ENCODE measurements around the gene MOCS3.

MOCS3 gene

DNA sequence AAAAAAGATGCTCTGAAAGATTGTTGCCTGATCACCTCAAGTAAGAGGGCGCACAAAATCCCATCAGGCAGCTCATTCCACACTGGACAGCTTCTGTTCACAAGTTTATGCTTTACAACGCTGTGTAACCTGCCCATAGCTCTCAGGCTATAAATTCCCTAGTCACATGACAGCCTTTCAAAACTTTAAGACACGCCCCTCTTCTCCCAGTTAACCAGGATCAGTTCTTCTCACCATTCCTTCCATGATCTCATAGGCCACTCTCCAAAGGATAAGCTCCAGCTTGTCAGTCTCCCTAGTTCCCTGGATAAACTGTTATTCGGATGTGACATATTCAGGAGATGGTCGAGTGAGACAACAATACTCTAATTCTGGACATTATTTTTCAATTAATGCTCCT lies 42.4 kb upstream of the MOCS3 start:
- DNase-seq (ENCODE audit: low read depth), result peak; percentile 91
- H3K4me3 ChIP-seq (ENCODE audit: low read length), result no peak overlapping the region
- TF ChIP-seq CTCF (IDR thresholded peaks at IDR 0.05; ENCODE audit: insufficient read depth, low read depth, low read length, missing control alignments), result no peak

DNA sequence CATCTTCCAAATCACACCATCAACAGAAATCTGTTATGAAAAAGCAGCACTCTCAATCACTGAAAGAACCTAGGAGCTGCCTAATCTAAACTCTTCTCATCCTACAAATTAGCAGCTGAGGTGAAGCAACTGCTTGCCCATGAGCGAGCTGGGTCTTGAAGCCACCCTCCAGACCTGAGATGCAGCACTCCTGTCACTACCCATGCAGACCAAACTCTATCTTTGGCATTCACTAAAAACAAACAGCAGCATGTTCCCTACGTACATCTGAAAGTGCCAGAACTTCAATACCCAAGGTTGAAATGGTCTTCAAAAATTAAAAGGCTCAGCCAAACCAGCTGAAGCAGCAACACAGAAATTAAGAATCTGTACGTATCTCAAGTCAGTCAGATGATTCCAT lies 41.7 kb upstream of the MOCS3 start:
- no peak for TF ChIP-seq CTCF (IDR thresholded peaks at IDR 0.05; ENCODE audit: insufficient read depth, low read depth, low read length, missing control alignments)
- H3K4me3 ChIP-seq (ENCODE audit: low read length), result no peak overlapping the region
- peak; percentile 27 for DNase-seq (ENCODE audit: low read depth)

GRCh38 chr20:50918403-50918802 lies 40.2 kb upstream of the MOCS3 start:
- peak; percentile 13 for DNase-seq (ENCODE audit: low read depth)
- no peak for TF ChIP-seq CTCF (IDR thresholded peaks at IDR 0.05; ENCODE audit: insufficient read depth, low read depth, low read length, missing control alignments)

GRCh38 chr20:50919567-50919966 lies 39.1 kb upstream of the MOCS3 start:
- TF ChIP-seq CTCF (IDR thresholded peaks at IDR 0.05; ENCODE audit: insufficient read depth, low read depth, low read length, missing control alignments), result no peak
- DNase-seq (ENCODE audit: low read depth), result peak; percentile 98
- H3K4me3 ChIP-seq (ENCODE audit: low read length), result no peak overlapping the region

More at GRCh38 chr20:50918403-50918802, 40.2 kb upstream of the MOCS3 start:
- no peak overlapping the region for H3K4me3 ChIP-seq (ENCODE audit: low read length)

- H3K4me3 ChIP-seq (ENCODE audit: low read length), result no peak overlapping the region
- no peak for TF ChIP-seq CTCF (IDR thresholded peaks at IDR 0.05; ENCODE audit: insufficient read depth, low read depth, low read length, missing control alignments)
- peak; percentile 12 for DNase-seq (ENCODE audit: low read depth)
These were observed 37.6 kb upstream of the MOCS3 start for GRCh38 chr20:50920997-50921396.

DNA sequence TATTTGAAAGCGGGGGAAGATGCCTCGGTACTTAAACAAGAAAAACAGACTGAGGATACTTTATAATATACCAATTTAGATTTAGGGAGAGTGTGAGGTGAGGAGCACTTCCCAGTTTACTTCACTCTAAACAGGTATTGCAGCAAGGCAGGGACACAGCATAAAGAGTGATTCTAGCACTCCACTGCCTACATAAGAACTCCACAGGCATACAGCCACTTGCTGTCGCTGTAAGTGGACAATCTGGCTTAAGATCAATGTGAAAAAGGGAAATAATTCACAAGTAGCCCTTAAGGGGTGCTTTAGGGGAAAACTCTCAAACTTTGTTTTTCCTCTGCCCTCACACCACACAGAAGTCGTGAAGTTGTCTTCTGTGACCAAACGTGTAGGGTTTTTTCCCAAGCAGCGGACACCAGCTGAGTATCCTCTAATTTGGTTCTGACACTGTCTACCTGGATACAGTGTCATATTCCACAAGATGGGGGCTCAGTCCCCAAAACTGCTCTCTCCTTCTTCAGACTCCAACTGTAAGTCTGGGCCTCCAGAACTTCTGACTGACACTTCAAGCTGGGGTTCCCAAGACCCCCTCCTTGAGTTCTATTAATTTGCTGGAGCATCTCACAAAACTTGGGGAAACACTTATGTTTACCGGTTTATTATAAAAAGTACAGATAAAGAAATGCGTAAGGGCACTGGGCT lies 36.7 kb upstream of the MOCS3 start:
- no peak for DNase-seq (ENCODE audit: low read depth)
- TF ChIP-seq CTCF (IDR thresholded peaks at IDR 0.05; ENCODE audit: insufficient read depth, low read depth, low read length, missing control alignments), result no peak
- no peak overlapping the region for H3K4me3 ChIP-seq (ENCODE audit: low read length)
